GM13976 (cell line): ENCODE data around the gene UBE2D3.

Source experiments
- DNase-seq: peaks from one replicate; pipeline ENCODE4 v3.0.0; 2012; ENCODE audit warnings: low spot score
- in situ Hi-C: fragments of 300-500 bp; cut with MboI; formaldehyde crosslinking; loops from one replicate; pipeline ENCODE4 v1.12.0; 2022; ENCODE audit warnings: low sequenced_read_pairs, mixed read lengths, inconsistent platforms; ENCODE audit not compliant: unreplicated experiment
- TF ChIP-seq, protein P1 (sequence below): IDR thresholded peaks from 2 replicates; pipeline ENCODE4 v1.5.1; 2012; ENCODE audit warnings: borderline replicate concordance, mild to moderate bottlenecking; ENCODE audit not compliant: insufficient read depth; ENCODE audit errors: extremely low read depth, missing control alignments, control extremely low read depth

The UBE2D3 gene

GRCh38 chr4:102847687-102848086 lies 20.3 kb upstream of the UBE2D3 start:
- TF ChIP-seq, protein P1, sequence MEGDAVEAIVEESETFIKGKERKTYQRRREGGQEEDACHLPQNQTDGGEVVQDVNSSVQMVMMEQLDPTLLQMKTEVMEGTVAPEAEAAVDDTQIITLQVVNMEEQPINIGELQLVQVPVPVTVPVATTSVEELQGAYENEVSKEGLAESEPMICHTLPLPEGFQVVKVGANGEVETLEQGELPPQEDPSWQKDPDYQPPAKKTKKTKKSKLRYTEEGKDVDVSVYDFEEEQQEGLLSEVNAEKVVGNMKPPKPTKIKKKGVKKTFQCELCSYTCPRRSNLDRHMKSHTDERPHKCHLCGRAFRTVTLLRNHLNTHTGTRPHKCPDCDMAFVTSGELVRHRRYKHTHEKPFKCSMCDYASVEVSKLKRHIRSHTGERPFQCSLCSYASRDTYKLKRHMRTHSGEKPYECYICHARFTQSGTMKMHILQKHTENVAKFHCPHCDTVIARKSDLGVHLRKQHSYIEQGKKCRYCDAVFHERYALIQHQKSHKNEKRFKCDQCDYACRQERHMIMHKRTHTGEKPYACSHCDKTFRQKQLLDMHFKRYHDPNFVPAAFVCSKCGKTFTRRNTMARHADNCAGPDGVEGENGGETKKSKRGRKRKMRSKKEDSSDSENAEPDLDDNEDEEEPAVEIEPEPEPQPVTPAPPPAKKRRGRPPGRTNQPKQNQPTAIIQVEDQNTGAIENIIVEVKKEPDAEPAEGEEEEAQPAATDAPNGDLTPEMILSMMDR = no peak
- no peak for DNase-seq
- in situ Hi-C loops = no loop called here

GRCh38 chr4:102843938-102844337 lies 16.6 kb upstream of the UBE2D3 start:
- TF ChIP-seq, protein P1 = no peak
- in situ Hi-C loops = no loop called here
- no peak for DNase-seq

GRCh38 chr4:102843273-102843672 lies 15.9 kb upstream of the UBE2D3 start:
- DNase-seq = no peak
- TF ChIP-seq, protein P1 = no peak
- in situ Hi-C loops = no loop called here

GRCh38 chr4:102842367-102842766 lies 15.0 kb upstream of the UBE2D3 start:
- TF ChIP-seq, protein P1 = no peak
- DNase-seq = no peak
- in situ Hi-C loops = no loop called here

DNA sequence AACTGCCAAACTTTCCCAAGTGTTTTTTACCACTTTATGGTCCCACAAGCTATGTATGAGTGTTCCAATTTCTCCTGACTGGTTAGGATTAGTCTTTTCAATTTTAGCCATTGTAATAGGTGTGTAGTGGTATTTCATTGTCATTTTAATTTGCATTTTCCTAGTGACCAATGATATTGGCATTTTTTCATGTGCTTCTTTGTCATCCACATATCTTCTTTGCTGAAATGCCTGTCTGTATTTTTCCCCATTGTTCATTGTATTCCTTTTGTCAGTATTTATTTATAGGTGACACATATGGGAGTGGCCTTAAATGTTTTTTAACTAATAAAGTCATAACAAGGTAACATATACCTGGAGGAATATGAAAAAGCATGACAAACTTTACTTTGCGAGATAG lies 9.2 kb upstream of the UBE2D3 start:
- DNase-seq = no peak
- TF ChIP-seq, protein P1 = no peak
- in situ Hi-C loops = no loop called here

- in situ Hi-C loops = no loop called here
- TF ChIP-seq, protein P1 = no peak
Observed at GRCh38 chr4:102832667-102833066, 5.3 kb upstream of the UBE2D3 start.

DNA sequence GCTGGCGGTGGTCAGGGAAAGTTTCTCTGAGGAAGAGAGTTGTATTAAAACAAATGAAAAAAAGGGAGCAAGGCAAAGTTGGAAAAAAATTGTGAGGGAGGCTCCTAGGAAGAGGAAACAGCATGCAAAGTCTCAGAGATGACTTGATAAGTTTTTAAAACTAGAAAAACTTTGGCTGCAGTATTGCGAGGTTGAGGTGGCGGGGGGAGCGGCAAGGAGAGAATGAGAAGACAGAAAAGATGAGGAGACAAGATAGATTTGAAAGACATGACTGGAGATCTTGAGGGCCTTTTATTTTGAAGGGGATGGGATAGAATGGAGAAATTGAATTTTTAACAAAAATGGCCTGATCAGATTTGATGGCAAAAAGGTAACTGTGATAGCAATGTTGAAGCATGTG lies 4.8 kb upstream of the UBE2D3 start:
- in situ Hi-C loops = no loop called here
- no peak for DNase-seq

More at GRCh38 chr4:102832667-102833066, 5.3 kb upstream of the UBE2D3 start:
- DNase-seq = no peak

More for the DNA sequence above, 4.8 kb upstream of the UBE2D3 start:
- TF ChIP-seq, protein P1 = no peak
